GM23338 (cell line): Measurements from ENCODE around the gene ISOC2.

Experiments
- ETS1 ChIP-seq: IDR thresholded peaks from 2 replicates; pipeline ENCODE4 v1.6.1; 2016; ENCODE audit warnings: antibody characterized with exemption
- EZH2 ChIP-seq: fragments of 200-600 bp; sonication (generic); IDR thresholded peaks from one replicate; pipeline ENCODE4 v1.8.0; 2017; ENCODE audit warnings: antibody characterized with exemption, mild to moderate bottlenecking, low read depth; ENCODE audit not compliant: unreplicated experiment
- EZH2phosphoT487 ChIP-seq: fragments of 200-600 bp; sonication (generic); IDR thresholded peaks from one replicate; pipeline ENCODE4 v1.8.1; 2018; ENCODE audit warnings: antibody characterized with exemption; ENCODE audit not compliant: unreplicated experiment
- JUNB ChIP-seq: IDR thresholded peaks from one replicate; pipeline ENCODE4 v1.6.1; 2016; ENCODE audit warnings: antibody characterized with exemption; ENCODE audit not compliant: unreplicated experiment
- NANOG ChIP-seq: IDR thresholded peaks from 2 replicates; pipeline ENCODE4 v1.6.1; 2016; ENCODE audit warnings: antibody characterized with exemption, borderline replicate concordance
- POLR2AphosphoS5 ChIP-seq: IDR thresholded peaks from 2 replicates; pipeline ENCODE4 v1.6.1; 2016; ENCODE audit warnings: antibody characterized with exemption, low read depth
- STAT1 ChIP-seq: IDR thresholded peaks from one replicate; pipeline ENCODE4 v1.6.1; 2016; ENCODE audit warnings: antibody characterized with exemption; ENCODE audit not compliant: unreplicated experiment
- ZNF331 ChIP-seq: fragments of 250-450 bp; sonication (Bioruptor Pico); IDR thresholded peaks from 2 replicates; pipeline ENCODE4 v1.5.0; 2020; ENCODE audit warnings: low read depth, mild to moderate bottlenecking, moderate library complexity
- TF ChIP-seq, protein P1 (sequence below), 2 experiments: fragments of 200-600 bp in 1 of 2; sonication (generic) in 1 of 2; conservative IDR thresholded peaks; 2 replicates each; pipeline versions ENCODE4 v1.5.1 to v1.6.1; 2016 to 2017; ENCODE audit warnings: antibody characterized with exemption in 2 of 2, low read depth in 2 of 2, mild to moderate bottlenecking in 2 of 2, moderate library complexity in 1 of 2
- TF ChIP-seq, protein P2 (sequence below): IDR thresholded peaks from one replicate; pipeline ENCODE4 v1.6.1; 2018; ENCODE audit warnings: antibody characterized with exemption; ENCODE audit not compliant: unreplicated experiment

DNA sequence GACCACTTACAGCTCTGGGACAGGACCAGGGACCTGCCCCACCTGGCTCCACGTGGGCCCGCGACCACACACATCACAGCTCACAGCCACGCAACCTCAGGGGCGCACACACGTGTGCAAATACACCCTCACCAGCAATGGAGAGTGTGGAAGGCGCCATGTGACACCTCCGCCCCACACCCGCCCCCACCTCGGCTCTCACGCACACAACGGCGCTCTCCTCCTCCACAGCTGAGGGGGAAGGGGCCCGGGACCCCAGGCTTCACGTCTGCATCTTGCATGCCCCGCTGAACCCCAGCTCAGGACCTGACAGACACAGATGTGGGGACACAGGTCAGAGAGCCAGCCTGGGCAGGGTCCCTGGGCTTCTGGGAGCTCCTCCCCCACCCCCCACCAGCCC is 12.0 kb downstream of the ISOC2 start:
- no peak for TF ChIP-seq STAT1
- TF ChIP-seq, protein P1, sequence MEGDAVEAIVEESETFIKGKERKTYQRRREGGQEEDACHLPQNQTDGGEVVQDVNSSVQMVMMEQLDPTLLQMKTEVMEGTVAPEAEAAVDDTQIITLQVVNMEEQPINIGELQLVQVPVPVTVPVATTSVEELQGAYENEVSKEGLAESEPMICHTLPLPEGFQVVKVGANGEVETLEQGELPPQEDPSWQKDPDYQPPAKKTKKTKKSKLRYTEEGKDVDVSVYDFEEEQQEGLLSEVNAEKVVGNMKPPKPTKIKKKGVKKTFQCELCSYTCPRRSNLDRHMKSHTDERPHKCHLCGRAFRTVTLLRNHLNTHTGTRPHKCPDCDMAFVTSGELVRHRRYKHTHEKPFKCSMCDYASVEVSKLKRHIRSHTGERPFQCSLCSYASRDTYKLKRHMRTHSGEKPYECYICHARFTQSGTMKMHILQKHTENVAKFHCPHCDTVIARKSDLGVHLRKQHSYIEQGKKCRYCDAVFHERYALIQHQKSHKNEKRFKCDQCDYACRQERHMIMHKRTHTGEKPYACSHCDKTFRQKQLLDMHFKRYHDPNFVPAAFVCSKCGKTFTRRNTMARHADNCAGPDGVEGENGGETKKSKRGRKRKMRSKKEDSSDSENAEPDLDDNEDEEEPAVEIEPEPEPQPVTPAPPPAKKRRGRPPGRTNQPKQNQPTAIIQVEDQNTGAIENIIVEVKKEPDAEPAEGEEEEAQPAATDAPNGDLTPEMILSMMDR (conservative IDR thresholded peaks at IDR 0.05; ENCODE audit: low read depth in 2 of 2): no peak
- TF ChIP-seq EZH2: no peak
- TF ChIP-seq NANOG: no peak
- no peak for TF ChIP-seq POLR2AphosphoS5
- no peak for TF ChIP-seq JUNB
- no peak for TF ChIP-seq EZH2phosphoT487
- TF ChIP-seq ETS1: no peak
- TF ChIP-seq, protein P2, sequence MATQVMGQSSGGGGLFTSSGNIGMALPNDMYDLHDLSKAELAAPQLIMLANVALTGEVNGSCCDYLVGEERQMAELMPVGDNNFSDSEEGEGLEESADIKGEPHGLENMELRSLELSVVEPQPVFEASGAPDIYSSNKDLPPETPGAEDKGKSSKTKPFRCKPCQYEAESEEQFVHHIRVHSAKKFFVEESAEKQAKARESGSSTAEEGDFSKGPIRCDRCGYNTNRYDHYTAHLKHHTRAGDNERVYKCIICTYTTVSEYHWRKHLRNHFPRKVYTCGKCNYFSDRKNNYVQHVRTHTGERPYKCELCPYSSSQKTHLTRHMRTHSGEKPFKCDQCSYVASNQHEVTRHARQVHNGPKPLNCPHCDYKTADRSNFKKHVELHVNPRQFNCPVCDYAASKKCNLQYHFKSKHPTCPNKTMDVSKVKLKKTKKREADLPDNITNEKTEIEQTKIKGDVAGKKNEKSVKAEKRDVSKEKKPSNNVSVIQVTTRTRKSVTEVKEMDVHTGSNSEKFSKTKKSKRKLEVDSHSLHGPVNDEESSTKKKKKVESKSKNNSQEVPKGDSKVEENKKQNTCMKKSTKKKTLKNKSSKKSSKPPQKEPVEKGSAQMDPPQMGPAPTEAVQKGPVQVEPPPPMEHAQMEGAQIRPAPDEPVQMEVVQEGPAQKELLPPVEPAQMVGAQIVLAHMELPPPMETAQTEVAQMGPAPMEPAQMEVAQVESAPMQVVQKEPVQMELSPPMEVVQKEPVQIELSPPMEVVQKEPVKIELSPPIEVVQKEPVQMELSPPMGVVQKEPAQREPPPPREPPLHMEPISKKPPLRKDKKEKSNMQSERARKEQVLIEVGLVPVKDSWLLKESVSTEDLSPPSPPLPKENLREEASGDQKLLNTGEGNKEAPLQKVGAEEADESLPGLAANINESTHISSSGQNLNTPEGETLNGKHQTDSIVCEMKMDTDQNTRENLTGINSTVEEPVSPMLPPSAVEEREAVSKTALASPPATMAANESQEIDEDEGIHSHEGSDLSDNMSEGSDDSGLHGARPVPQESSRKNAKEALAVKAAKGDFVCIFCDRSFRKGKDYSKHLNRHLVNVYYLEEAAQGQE: no peak
- no peak for TF ChIP-seq ZNF331 (CRISPR knock-in tag)
